ENCODE data around the gene ETF1.

The ETF1 gene

DNA sequence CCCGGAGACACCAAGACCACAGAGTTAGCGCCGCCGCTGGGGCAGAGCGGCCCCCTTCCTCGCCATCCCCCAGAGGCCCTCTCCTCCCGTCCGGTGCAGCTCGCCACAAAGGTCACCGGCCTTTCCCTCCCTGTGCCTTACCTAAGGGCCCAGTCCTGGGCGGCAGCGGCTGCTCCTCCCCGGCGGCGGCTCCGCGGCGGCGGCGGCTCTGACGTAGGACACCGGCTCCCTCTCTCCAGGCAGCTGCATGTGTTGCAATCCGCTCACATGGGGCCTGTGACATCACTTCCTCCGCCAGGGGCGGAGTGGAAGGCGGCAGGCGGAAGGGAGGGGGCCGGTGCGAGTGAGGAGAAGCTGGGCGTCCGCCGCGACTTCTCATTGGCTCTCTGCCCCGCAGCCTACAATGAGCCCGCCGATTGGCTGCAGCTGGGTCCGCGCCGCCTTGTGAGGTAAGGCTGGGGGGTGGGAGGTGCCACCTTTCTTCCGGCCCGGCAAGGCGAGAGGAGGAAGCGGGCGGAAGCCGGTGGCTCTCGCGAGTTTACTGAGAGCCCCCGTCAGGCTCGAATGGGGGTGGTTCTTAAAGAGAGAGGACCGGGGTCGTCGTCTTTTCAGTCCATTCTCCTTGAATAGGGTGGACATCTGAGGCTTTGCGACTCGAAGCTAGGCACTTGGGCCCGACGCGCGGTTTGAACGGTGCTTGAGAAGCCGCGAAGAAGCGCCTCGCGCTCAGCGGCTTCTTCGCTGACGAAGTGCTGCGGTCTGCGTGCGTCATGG is at the start of gene ETF1:
TSS of gene ETF1 (minus strand) at position 281 of the 774 bp plus-strand sequence. CDS start 318 bp downstream, outside the sequence.
- DNase-seq, result peak; percentile 100

DNA sequence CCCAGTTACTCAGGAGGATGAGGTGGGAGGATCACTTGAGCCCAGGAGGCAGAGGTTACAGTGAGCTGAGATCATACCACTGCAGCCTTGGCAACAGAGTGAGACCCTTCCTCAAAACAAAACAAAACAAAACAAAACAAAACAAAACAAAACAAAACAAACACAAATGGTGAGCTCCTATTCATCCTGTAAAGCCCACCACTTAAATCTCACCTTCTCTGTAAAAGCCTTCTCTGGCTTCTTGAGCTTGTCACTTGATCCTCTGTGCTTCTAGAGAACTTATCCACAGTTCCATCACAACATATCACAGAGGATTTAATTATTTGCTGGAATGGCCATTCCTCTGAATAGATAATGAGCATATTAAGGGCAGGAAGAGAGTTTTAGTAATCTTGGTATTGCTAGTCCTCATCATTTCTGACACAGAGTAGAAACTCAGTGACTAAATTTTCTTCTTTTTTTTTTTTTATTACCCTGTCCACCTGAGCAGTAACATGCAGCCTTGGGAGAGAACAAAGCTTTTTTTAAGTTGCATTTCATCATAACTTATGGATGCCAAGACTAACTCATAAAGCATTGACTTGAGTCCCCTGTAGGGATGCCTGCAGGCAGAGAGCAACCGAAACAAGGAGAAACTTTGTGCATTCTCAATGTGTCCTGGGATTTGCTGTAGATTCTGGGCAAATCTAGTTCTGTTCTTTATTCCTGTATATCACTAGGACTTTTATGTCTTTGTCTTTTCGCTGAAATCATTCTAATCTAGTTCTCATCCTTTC is 45.2 kb upstream of the ETF1 start:
- no peak for DNase-seq

DNA sequence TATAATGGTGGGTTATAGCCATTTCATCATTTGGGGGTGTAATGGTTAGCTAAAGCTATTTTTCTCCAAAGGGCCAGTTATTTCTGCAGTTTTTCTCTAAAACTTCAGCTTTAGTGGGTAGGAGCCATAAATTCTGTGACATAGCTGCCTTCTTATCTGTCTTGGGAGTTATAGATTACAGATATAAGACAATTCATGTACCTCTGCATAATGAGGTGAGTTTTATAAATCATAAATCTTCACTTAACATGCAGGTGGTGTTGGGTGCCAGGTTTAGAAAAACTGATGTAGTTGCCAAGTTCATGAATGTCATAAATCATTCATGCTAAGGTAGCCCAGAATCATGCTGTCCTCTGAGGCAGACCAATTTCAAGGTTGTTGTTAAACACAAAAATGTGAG is 42.1 kb upstream of the ETF1 start:
- DNase-seq, result no peak

DNA sequence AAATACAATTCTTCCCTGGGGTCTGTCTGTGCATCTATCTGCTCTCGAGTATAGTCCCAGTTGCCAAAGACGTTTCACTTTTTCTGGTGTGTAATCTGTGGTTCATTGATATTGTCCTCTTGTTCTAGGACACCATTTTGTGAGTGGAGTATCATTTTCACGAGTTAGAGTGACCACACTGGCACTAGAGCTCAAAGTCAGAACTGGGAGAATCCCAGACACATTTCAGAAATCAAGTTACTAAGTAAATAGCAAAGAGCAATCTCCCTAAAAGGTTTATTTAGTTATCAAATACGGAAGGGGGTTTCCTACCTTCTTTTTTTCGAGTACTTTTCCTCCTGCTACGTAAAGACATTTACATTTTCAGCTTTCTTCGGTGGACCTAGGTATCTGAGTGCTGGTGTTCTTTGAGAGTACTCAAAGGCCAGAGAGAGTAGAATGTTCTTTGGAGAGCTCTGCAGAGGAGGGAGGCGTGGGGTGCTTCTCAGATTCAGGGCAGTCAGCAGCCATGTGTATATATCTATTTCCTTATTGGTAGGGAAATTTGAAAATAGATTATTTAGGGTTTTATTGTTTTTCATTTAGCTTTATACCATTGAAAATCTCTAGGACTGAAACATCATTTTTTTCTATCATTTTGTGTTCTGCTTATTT is 41.1 kb upstream of the ETF1 start:
- no peak for DNase-seq

DNA sequence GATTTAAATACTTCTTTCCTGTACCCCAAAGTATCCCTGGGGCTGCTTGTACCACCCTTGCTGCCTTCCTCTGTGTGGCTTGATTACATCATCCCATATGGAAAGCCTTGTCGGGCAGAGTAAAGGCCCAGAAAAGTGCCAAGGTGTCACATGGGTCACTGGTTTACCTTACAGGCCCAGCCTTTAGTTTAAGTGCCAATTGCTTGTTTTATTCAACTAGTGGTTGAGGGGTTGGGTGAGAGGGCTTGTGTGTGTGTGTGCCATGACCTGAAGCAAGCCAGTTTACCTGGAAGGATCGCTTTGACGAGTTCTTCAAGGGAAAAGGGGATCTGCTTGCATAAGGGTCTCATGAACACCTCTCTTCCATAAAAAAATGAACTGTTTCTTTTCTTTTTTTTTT is 39.9 kb upstream of the ETF1 start:
- no peak for DNase-seq

DNA sequence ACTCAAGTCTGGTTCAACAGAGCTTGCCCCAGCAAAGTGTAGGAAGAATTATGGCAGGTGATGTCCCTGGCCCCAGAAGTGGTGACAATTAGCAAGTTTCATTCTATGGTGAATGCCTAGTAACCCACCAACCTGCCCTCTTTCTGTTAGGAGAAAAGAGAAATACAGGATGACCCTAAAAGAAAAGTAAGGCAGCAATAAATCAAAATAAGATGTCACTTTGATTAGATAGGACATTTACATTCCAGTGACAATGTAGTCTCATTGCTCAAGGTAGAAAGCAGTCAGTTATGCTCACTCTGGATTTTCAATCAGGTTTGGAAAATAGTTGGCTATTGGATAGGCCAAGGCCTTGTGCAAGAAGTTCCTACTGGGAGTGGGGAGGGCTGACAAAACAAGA is 37.7 kb upstream of the ETF1 start:
- DNase-seq, result no peak

DNA sequence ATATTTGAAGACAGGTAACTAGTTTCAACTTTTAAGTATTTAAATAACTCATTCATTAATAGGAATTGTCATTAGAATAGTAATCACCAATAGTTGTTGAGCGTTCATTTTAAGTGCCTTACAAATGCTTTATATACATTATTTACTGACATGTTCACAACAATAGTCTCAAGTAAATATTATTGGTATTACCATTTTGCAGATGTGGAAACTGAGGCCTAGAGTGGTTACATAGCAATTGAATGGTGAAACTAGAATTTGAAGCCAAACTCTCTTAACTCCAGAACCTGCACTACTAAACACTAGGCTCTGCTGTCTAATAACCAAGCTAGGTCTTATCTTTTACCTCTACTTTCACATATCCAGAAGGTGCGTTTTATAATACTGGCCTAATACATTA is 37.0 kb upstream of the ETF1 start:
- no peak for DNase-seq

DNA sequence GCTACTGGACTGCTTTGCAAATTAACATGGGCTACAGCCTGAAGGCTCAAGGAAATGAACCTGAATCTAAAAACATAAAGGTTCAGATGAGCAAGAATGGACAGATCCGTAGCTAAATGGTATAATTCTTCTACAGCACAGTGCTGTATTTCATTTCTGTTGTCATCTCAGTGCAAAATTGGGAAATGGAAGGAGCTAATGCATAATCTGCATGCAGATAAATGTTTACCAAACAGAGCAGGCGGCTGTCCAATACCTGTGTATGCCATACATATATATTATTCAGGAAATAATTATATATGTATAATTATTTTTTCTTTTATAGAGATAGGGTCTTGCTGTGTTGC is 36.5 kb upstream of the ETF1 start:
- DNase-seq, result no peak

DNA sequence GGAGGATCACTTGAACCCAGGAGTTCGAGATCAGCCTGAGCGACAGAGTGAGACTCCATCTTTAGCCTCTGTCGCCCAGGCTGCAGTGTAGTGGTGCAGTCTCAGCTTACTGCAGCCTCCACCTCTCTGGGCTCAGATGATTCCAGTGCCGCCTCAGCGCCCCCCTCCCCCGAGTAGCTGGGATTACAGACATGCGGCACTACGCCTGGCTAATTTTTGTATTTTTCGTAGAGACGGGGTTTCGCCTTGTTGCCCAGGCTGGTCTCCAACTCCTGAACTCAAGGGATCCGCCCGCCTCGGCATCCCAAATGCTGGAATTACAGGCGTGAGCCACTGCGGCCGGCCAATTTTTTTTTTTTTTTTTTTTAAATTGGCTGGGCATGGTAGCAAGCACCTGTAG is 34.4 kb upstream of the ETF1 start:
- no peak for DNase-seq

DNA sequence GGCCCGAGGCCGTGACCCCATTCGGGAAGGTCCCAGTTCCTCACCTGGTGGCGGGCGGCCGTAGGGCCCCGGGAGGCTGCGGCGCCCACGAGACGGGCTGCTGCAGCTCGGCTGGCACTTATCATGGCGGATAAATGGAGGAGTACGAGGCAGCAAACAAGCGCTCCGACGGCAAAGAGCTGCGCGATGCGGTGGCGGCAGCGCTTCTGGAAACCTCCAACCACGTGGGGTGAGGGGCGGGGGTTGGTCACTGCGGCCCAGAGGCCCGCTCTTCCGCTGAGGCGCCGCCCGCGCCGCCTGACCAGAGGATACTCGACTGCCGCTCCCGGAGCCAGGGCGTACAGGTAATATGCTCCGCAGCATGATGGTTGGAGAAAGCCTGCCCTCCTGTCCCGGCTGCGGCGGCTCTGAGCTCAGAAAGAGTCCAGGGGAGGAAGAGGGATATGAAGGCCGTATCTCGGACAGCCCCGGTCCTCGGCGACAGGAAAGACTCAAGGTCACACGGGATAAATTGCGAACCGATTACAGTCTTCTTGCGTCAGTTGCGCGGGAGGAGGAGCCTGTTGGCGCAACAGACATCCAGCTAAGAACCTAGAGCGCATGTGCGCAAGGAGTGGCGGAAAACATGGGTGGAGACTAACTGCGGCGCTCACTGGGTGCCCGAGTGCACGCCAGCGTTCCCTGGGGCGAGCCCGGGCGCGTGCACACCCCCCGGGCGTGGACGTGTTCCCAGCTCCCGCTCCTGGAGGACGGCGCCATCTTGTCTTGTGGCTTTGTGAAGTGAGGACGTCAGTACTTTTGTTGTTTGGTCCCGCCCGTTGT is 32.4 kb upstream of the ETF1 start, which contains the start of gene HSPA9:
TSS of gene HSPA9 (minus strand) at position 208 of the 822 bp plus-strand sequence. CDS start at position 125, 83 bp downstream.
- DNase-seq, result peak; percentile 100

DNA sequence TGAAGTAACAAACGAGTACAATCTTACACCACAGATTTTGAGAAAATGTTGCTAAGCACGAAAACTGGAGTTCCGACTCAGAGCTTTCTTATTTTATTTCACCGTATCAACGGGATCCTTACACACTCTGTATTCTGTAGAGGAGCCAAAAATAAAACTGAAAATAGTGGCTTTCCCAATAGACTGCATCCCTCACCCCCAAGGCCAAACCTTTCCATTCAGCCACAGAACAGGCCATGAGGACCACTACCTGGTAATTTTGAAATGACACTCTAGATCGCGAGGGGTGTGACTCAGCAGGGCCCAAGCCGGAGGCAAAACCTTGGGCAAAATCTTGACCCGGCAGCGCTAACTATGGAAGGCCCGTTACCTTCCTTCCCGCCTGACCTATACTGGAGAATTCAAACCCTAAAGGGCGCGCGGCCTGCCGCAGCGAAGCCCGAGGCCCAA is 31.7 kb upstream of the ETF1 start:
- no peak for DNase-seq

DNA sequence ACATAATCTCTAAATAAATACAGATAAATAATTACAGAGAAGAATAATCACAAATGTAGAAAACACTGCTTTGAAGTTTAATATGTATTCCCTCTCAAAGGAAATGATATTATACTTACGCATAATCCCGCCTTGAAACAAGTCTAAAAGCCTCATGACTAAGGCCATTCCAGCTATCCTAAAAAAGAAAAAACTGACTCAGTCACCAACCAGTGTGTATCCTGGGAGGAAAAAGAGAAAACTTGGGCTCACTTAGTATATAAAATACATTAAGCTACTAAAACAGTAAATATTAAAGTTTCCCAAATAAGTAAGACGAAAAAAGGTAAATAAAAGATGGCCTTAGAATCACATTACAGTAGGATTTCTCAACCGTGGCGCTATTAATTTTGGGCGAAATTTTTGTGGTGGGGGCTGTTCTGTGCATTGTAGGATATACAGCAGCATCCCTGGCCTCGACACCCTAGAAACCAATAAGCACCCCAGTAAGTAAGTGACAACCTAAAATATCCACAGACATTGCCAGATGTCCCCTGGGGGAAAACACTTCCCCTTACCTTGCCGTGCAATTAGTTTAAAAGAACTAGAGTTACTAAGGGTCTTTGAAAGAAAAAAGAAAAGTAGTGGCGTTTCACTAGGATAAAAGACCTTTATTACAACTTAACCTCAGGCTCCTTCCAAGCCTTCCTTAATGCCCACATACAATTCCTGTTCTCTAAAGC is 31.1 kb upstream of the ETF1 start:
- peak; percentile 39 for DNase-seq

DNA sequence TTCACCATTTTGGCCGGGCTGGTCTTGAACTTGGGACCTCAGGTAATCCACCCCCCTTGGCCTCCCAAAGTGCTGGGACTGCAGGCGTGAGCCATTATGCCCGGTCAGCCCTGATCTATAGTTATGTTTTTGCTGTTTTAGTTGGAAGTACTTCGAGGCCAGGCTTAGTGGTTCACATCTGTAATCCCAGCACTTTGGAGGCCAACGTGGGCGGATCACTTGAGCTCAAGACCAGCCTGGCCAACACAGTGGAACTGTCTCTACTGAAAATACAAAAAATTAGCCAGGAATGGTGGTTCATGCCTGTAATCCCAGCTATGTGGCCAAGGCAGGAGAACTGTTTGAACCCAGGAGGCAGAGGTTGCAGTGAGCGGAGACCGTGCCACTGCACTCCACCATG is 30.2 kb upstream of the ETF1 start:
- DNase-seq, result no peak

DNA sequence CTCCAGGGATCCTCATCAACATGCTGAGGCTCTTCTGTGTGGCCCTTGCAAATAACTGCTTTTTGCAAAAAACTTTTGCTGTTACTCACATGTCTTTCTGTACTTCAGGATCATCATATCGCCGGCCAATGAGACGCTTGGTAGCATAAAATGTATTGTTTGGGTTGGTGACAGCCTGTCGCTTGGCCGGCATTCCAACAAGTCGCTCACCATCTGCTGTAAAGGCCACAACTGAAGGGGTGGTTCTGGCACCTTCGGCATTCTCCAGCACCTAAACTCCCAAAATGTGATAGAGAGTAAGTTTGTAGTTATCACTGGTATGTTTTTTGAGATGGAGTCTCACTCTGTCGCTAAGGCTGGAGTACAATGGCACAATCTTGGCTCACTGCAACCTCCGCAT is 27.8 kb upstream of the ETF1 start:
- DNase-seq, result no peak

DNA sequence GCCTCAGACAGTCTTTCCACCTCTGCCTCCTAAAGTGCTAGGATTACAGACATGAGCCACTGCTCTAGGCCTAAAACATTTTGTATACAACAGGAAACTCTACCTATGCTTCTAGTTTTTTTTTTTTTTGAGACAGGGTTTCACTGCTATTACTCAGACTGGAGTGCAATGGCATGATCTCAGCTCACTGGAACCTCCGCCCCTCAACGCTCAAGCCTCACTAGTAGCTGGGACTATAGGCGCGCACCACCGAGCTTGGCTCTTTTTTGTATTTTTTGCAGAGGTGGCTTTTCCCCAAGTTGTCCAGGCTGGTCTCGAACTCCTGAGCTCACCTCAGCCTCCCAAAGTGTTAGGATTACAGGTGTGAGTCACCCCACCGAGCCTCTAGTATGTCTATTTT is 26.7 kb upstream of the ETF1 start:
- peak; percentile 46 for DNase-seq

DNA sequence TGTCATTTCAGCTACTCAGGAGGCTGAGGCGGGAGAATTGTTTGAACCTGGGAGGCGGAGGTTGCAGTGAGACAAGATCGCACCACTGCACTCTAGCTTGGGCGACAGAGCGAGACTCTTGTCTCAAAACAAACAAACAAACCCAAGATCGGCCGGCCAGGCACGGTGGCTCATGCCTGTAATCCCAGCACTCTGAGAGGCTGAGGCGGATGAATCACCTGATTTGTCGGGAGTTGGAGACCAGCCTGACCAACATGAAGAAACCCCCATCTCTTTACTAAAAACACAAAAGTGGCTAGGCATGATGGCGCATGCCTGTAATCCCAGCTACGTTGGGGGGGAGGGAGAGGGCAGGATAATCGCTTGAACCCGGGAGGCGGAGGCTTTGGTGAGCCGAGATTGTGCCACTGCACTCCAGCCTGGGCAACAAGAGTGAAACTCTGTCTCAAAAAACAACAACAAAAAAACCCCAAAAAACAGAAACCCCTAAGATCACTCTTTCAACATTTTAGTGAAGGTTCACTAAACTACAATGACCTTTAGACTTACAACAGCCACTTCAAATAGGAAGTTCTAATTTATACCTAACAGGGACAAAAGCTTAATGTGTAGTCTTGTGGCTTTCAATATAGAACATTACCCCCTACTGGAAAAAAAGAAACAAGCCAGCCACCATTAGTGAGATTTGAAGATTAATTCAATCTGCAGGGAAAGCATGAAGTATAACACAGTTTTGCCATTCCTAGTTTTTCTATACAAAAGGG is 25.2 kb upstream of the ETF1 start:
- DNase-seq, result peak; percentile 63

DNA sequence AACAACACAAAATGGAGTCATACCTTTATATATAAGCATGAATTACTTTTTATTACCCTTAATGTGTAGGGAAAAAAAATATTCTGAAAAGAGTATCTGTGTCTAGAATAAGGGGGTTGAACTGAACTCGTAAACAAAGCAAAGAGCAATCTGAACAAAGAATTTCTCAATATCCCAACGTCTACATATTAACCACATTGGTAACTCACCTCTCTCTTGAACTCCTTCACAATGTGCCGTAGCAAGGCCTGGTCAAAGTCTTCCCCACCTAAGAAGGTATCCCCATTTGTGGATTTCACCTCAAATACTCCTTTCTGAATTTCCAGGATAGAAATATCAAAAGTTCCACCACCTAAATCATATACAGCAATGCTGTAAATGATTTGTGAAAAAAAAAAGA is 23.8 kb upstream of the ETF1 start:
- DNase-seq, result no peak

DNA sequence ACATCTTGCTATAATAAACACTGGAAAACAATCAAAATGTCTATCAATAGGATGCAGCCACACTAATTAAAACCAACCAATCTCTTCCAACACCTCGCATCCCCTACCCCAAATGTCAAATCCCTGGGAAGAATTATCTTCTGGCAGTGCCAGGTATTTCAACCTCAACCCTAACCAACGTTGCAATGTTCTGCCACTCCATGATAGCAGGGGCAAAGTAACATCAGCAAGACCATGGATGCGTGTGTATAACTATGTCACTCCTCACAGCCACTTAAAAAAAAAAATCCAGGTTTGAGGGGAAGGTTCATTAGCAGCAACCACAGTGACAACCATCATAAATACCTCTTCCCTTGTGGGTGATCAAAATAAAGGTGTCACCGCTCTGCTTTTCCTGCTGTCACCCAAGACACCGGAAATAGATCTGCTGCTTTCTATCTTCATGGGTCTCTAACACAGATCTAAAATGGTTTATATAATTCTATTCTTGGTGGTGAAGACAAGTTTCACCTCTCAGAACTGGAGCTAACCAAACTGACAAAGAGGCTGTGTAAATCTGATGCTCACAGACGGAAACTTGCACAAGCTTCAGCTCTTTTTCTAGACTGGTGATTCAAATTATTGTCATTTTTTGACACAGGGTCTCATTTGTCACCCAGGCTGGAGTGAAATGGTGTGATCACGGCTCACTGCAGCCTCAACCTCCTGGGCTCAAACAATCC is 22.2 kb upstream of the ETF1 start:
- DNase-seq, result no peak

DNA sequence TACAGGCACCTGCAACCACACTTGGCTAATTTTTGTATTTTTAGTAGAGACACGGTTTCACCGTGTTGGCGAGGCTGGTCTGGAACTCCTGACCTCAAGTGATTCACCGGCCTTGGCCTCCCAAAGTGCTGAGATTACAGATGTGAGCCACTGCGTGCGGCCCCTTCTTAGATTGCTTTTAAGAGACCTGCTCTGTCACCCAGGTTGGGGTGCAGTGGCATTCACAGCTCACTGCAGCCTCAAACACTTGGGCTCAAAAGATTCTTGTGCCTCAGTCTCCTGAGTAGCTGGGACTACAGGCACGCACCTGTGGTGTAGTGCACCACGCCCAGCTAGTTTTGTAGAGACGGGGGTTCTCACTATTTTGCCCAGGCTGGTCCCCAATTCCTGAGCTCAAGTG is 21.2 kb upstream of the ETF1 start:
- no peak for DNase-seq

DNA sequence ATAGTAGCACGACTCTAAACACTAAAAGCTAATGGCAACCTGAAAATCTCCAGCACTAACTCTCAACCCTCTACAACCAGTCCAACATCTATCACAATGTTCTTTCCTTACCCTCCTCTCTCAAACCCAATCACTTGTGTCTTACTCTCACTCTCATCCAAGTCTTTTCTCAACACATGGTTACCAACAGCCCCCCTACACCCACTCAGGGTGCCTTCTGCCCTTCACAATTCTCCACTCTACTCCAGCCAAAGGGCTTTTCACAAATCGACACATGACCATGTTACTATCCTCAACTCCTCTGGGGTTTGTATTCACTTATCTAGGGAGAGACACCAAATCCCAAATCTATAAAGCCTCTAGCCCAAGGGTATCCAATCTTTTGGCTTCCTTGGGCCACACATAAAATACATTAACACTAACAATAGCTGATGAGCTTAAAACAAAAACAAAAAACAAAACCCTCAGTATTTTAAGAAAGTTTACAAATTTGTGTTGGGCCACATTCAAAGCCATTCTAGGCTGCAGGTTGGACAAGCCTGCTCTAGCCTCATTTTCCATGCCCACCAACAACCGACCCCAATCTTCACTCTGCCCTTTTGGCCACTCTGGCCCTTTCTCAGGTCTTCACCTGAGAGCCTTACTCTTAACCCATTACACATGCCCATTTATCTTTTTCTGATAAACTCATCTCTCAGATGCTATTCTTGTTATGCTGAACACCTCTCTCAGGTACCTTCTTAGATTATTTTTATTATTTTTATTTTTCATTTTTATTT is 20.5 kb upstream of the ETF1 start:
- no peak for DNase-seq
